ENCODE measurements around the gene DPYSL4.

Gene DPYSL4

GRCh38 chr10:132186488-132187429 lies at the start of gene DPYSL4:
Gene DPYSL4, plus strand, starts transcription at chr10:132186948. Its CDS starts 116 bp downstream, at chr10:132187064.
- peak; percentile 45 to 53 for DNase-seq

GRCh38 chr10:132137111-132138072 lies 49.4 kb upstream of the DPYSL4 start:
- no peak for DNase-seq

GRCh38 chr10:132138133-132138532 lies 48.6 kb upstream of the DPYSL4 start:
- DNase-seq = no peak

GRCh38 chr10:132138596-132138995 lies 48.2 kb upstream of the DPYSL4 start:
- DNase-seq = no peak

GRCh38 chr10:132139526-132139925 lies 47.2 kb upstream of the DPYSL4 start:
- no peak for DNase-seq

- no peak for DNase-seq
Measured at GRCh38 chr10:132140167-132140925, 46.4 kb upstream of the DPYSL4 start.

- no peak for DNase-seq
Measured at GRCh38 chr10:132141076-132141475, 45.7 kb upstream of the DPYSL4 start.

GRCh38 chr10:132141526-132142395 lies 45.0 kb upstream of the DPYSL4 start:
- DNase-seq = no peak

GRCh38 chr10:132142396-132143161 lies 44.2 kb upstream of the DPYSL4 start:
- DNase-seq = peak; percentile 70 to 71

GRCh38 chr10:132143162-132143561 lies 43.6 kb upstream of the DPYSL4 start:
- no peak for DNase-seq

GRCh38 chr10:132144086-132144485 lies 42.7 kb upstream of the DPYSL4 start:
- no peak for DNase-seq

- no peak for DNase-seq
Measured at GRCh38 chr10:132145002-132145401, 41.7 kb upstream of the DPYSL4 start.

GRCh38 chr10:132145521-132146185 lies 41.1 kb upstream of the DPYSL4 start:
- DNase-seq = no peak

GRCh38 chr10:132146271-132146671 lies 40.5 kb upstream of the DPYSL4 start:
- DNase-seq = no peak

GRCh38 chr10:132146941-132147915 lies 39.5 kb upstream of the DPYSL4 start:
- no peak for DNase-seq

GRCh38 chr10:132148261-132149251 lies 38.2 kb upstream of the DPYSL4 start:
- no peak for DNase-seq

- DNase-seq = no peak
Measured at GRCh38 chr10:132149271-132149670, 37.5 kb upstream of the DPYSL4 start.

GRCh38 chr10:132149917-132150316 lies 36.8 kb upstream of the DPYSL4 start:
- DNase-seq = no peak
